BLaER1 (cell line): ENCODE measurements around the gene ARFGAP3.

Source experiments
- H3K27ac ChIP-seq: shearing (Covaris generic); formaldehyde crosslinking; 2 replicates; pipeline ENCODE4 v1.8.1; 2022
- H3K27me3 ChIP-seq: shearing (Covaris generic); formaldehyde crosslinking; 2 replicates; pipeline ENCODE4 v1.8.1; 2022
- H3K36me3 ChIP-seq: shearing (Covaris generic); formaldehyde crosslinking; 2 replicates; pipeline ENCODE4 v1.8.1; 2022
- H3K4me1 ChIP-seq: shearing (Covaris generic); formaldehyde crosslinking; 2 replicates; pipeline ENCODE4 v1.8.1; 2022
- H3K4me2 ChIP-seq: shearing (Covaris generic); formaldehyde crosslinking; 2 replicates; pipeline ENCODE4 v1.8.1; 2022
- H3K4me3 ChIP-seq: shearing (Covaris generic); formaldehyde crosslinking; 2 replicates; pipeline ENCODE4 v1.8.1; 2022
- H3K9ac ChIP-seq: shearing (Covaris generic); formaldehyde crosslinking; 2 replicates; pipeline ENCODE4 v1.8.1; 2022
- H3K9me3 ChIP-seq: shearing (Covaris generic); formaldehyde crosslinking; 2 replicates; pipeline ENCODE4 v1.8.1; 2022
- H4K20me1 ChIP-seq: shearing (Covaris generic); formaldehyde crosslinking; 2 replicates; pipeline ENCODE4 v1.8.1; 2022
- Cebpa-rat ChIP-seq: shearing (Covaris generic); IDR thresholded peaks from 2 replicates; pipeline ENCODE4 v1.8.1; 2022

ARFGAP3 gene

GRCh38 chr22:42895087-42895486 lies 38.0 kb upstream of the ARFGAP3 start:
- Histone ChIP-seq H3K36me3 (peaks cover 44% of the 10 kb centered on the region), H3K27ac (peak overlapping the region; percentile 83), H3K4me2 (peak overlapping the region; percentile 92), H3K27me3 (no peaks in the 10 kb centered on the region), H3K9ac (peak overlapping the region; percentile 68), H3K9me3 (no peaks in the 10 kb centered on the region), H3K4me3 (no peak overlapping the region), H4K20me1 (no peaks in the 10 kb centered on the region; the same call in 1 of the 2 replicates), H3K4me1 (peaks cover 100% of the 10 kb centered on the region)
- TF ChIP-seq Cebpa-rat = no peak

- no peak overlapping the region for H3K4me3 ChIP-seq
- peak overlapping the region; percentile 47; the same call in 1 of the 2 replicates for H3K9ac ChIP-seq
- H3K4me1 ChIP-seq = peaks cover 100% of the 10 kb centered on the region
- TF ChIP-seq Cebpa-rat = no peak
- no peaks in the 10 kb centered on the region for H3K9me3 ChIP-seq
- peaks cover 6% of the 10 kb centered on the region for H4K20me1 ChIP-seq
- peak overlapping the region; percentile 92 for H3K4me2 ChIP-seq
- H3K36me3 ChIP-seq = peaks cover 44% of the 10 kb centered on the region
- H3K27me3 ChIP-seq = no peaks in the 10 kb centered on the region
- H3K27ac ChIP-seq = peak overlapping the region; percentile 45
Observed at GRCh38 chr22:42893371-42894150, 36.5 kb upstream of the ARFGAP3 start.

- Histone ChIP-seq H3K27ac (peak overlapping the region; percentile 45), H4K20me1 (peaks cover 11% of the 10 kb centered on the region), H3K27me3 (no peaks in the 10 kb centered on the region), H3K4me1 (peaks cover 99% of the 10 kb centered on the region), H3K4me2 (peak overlapping the region; percentile 92), H3K9ac (peak overlapping the region; percentile 47), H3K9me3 (no peaks in the 10 kb centered on the region), H3K4me3 (no peak overlapping the region), H3K36me3 (peaks cover 52% of the 10 kb centered on the region)
- no peak for TF ChIP-seq Cebpa-rat
Observed at GRCh38 chr22:42892571-42893316, 35.7 kb upstream of the ARFGAP3 start.

- no peak for TF ChIP-seq Cebpa-rat
- Histone ChIP-seq H3K36me3 (peaks cover 58% of the 10 kb centered on the region), H3K4me3 (no peak overlapping the region), H3K27ac (peak overlapping the region; percentile 45), H3K9me3 (no peaks in the 10 kb centered on the region), H3K9ac (no peak overlapping the region; the same call in 1 of the 2 replicates), H3K4me1 (peaks cover 93% of the 10 kb centered on the region), H3K27me3 (no peaks in the 10 kb centered on the region), H4K20me1 (peaks cover 11% of the 10 kb centered on the region), H3K4me2 (peak overlapping the region; percentile 92)
Observed at GRCh38 chr22:42892156-42892555, 35.1 kb upstream of the ARFGAP3 start.

- Histone ChIP-seq H3K27me3 (no peaks in the 10 kb centered on the region), H3K4me1 (peaks cover 88% of the 10 kb centered on the region), H3K4me3 (no peak overlapping the region), H3K9me3 (no peaks in the 10 kb centered on the region), H4K20me1 (peaks cover 11% of the 10 kb centered on the region), H3K9ac (no peak overlapping the region), H3K27ac (peak overlapping the region; percentile 45), H3K36me3 (peaks cover 62% of the 10 kb centered on the region), H3K4me2 (peak overlapping the region; percentile 92)
- no peak for TF ChIP-seq Cebpa-rat
Observed at GRCh38 chr22:42891696-42892095, 34.6 kb upstream of the ARFGAP3 start.

GRCh38 chr22:42891008-42891407 lies 33.9 kb upstream of the ARFGAP3 start:
- Histone ChIP-seq H3K4me2 (peak overlapping the region; percentile 70), H3K4me1 (peaks cover 82% of the 10 kb centered on the region), H4K20me1 (peaks cover 12% of the 10 kb centered on the region), H3K27ac (peak overlapping the region; percentile 54), H3K27me3 (no peaks in the 10 kb centered on the region), H3K36me3 (peaks cover 69% of the 10 kb centered on the region), H3K4me3 (no peak overlapping the region), H3K9ac (peak overlapping the region; percentile 16; the same call in 1 of the 2 replicates), H3K9me3 (no peaks in the 10 kb centered on the region)
- no peak for TF ChIP-seq Cebpa-rat

- H4K20me1 ChIP-seq = peaks cover 26% of the 10 kb centered on the region; the same call in 1 of the 2 replicates
- no peaks in the 10 kb centered on the region for H3K9me3 ChIP-seq
- TF ChIP-seq Cebpa-rat = no peak
- no peaks in the 10 kb centered on the region for H3K27me3 ChIP-seq
- peak overlapping the region; percentile 70 for H3K4me2 ChIP-seq
- H3K4me1 ChIP-seq = peaks cover 65% of the 10 kb centered on the region
- H3K9ac ChIP-seq = no peak overlapping the region
- peaks cover 86% of the 10 kb centered on the region for H3K36me3 ChIP-seq
- peak overlapping the region; percentile 53 for H3K27ac ChIP-seq
- H3K4me3 ChIP-seq = no peak overlapping the region
Observed at GRCh38 chr22:42889304-42889703, 32.2 kb upstream of the ARFGAP3 start.

GRCh38 chr22:42887523-42888507 lies 30.7 kb upstream of the ARFGAP3 start:
- no peak overlapping the region for H3K4me3 ChIP-seq
- H3K9me3 ChIP-seq = no peaks in the 10 kb centered on the region
- H3K4me2 ChIP-seq = no peak overlapping the region
- peaks cover 50% of the 10 kb centered on the region for H3K4me1 ChIP-seq
- peaks cover 26% of the 10 kb centered on the region; the same call in 1 of the 2 replicates for H4K20me1 ChIP-seq
- H3K36me3 ChIP-seq = peaks cover 93% of the 10 kb centered on the region
- H3K27me3 ChIP-seq = no peaks in the 10 kb centered on the region
- no peak overlapping the region; the same call in 1 of the 2 replicates for H3K9ac ChIP-seq
- H3K27ac ChIP-seq = no peak overlapping the region
- TF ChIP-seq Cebpa-rat = no peak

- H3K4me2 ChIP-seq = no peak overlapping the region
- peaks cover 43% of the 10 kb centered on the region for H3K4me1 ChIP-seq
- no peak overlapping the region; the same call in 1 of the 2 replicates for H3K9ac ChIP-seq
- no peaks in the 10 kb centered on the region for H3K9me3 ChIP-seq
- peaks cover 30% of the 10 kb centered on the region for H4K20me1 ChIP-seq
- no peak for TF ChIP-seq Cebpa-rat
- H3K36me3 ChIP-seq = peaks cover 93% of the 10 kb centered on the region
- no peak overlapping the region for H3K27ac ChIP-seq
- no peak overlapping the region for H3K4me3 ChIP-seq
- H3K27me3 ChIP-seq = no peaks in the 10 kb centered on the region
Observed at GRCh38 chr22:42887120-42887519, 30.0 kb upstream of the ARFGAP3 start.
